ENCODE results near the gene MAST4.
A peak's percentile ranks its signal among the peaks of the same experiment; 100 is the strongest.

Gene MAST4

DNA sequence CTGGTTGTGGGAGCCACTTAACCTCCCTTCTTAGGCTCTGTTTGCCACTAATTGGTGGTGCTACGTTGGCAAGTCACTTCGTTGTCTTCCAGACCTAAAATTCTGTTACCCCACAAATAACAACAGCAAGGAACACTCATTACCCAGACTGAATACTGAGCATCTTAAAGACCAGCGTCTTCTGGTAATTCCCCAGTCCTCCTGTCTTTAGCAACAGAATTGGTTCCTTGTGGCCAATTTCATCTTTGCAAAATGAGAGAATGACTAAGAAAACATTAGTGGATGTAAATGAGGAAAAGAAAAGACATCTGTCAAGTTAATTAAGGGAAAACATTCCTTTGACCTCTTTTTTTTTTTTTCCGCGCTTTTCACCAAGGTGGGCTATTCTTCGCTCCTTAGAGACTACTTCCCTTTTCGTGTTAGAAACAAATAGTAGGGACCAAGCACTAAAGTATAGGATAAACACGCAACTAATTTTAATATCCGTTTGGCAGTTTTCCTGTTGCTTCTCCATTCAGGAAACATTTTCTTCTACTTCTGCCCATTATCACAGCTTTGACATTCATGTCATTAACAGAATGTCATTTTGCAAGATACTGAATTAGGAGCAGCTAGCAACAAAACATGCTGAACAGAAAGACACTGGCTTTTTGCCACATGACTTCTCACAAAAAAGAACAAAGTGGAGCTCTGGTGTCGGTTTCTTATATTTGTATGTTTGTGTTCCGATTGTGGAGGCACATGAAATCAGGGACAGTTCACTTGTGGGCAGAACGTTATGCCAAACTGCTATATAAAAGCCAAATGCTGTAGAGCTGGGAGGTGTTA lies 446.2 kb downstream of the MAST4 start:
- DNase-seq (ENCODE audit: low read depth in 2 of 2): no peak

DNA sequence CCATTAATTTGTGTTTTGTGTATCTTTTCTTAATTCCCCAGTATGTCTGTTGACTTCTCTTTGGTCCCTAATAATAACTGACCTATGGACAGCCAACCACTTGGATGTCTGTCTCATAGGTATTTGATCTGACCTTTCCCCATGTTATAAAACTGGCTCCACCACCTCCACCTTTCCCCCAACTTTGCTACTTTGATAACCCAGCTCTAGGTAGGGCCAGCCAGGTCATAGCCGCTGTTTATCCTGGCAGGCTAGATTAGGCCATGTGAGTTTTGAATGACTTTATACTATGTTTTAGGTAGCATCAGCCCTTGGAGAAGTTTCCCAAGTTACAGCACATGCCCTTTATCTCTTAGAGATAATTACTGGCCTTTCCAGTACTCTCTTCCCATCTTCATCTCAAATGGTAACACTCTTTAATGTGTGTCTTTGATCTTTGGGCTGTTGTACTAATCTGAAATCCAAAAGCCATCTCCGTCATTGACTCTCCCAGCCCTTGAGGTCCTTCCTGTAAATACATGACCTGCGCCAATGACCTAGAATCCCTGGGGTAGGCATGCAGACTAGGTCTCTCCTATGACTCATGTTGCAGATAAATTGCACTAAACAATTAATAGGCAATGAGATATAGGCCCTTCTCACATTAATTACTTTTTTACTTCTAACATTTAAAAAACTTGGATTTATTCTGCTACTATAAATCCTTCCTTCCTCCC lies 447.8 kb downstream of the MAST4 start:
- DNase-seq (ENCODE audit: low read depth in 2 of 2): no peak

DNA sequence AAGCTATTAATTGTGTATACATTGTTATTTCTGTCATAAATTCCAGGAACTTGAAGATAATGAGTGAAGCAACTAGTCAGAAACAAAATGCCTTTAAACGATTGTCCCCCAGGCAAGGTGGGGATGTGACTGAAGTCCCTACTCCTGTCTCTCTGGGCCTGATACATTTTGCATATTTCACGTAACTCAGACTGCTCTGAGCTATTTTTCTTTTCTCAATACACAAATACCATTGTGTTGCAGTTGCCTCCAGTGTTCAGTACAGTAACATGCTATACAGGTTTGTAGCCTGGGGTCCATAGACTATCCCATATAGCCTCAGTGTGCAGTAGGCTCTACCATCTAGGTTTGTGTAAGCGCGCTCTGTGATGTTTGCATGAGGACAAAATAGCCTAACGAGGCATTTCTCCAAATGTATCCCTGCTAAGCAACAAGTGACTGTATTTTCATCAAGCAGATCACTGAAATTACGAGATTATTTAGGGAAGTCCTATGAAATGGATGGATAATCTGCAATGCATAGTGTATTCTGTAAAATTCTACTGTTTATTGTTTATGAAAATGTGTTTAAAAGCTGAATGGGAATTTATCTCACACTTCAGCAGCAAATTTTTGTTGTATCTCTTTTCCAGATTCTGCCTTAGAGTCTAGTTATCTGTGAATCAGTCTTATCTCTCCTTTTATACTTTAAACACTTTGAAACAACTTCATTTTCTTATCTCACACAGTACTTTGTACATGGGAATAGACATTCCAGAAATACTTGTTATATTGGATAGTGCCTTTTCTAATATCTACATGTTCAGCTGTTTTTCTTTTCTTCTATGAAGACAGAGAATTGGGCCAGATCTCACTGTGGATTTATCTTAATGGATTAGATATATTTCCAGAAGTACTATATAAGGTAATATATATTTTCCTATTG lies 449.9 kb downstream of the MAST4 start:
- no peak for DNase-seq (ENCODE audit: low read depth in 2 of 2)

DNA sequence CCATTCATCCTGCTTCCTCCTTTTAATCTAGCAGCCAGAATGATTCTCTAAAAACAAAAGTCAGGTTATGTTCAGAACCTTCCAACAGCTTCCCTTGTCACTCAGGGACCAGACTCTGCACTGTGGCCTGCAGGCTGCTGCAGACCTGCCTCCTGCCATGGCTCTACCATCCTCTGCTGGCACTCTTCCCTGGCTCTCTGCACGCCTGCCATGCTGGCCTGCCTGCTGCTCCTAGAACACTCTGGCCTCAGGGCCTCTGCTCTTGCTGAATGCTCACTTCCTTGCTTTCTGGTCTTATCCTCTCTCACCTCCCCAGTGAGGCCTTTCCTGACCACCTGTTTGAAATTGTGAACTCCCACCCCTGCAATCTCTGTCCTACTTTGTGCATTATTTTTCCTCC lies 451.0 kb downstream of the MAST4 start:
- DNase-seq (ENCODE audit: low read depth in 2 of 2): no peak

DNA sequence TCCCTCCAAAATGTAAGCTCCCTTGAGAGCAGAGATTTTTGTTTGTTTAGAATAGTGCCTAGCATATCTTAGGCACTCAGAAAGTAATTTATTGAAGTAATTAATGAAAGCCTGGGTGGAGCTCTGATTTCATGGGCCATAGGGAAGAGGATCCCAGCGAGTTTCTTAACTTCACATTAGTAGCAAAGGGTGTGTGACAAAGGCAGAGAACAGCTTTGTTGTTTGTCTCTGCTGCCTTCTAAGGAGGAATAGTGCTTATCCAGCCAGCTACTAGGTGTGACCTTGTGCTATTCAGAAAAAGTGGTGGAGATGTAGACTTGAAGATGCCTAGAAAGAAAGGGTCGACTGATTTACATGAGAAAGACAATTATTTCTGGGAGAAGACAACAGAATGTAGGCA lies 451.4 kb downstream of the MAST4 start:
- DNase-seq (ENCODE audit: low read depth in 2 of 2): no peak

DNA sequence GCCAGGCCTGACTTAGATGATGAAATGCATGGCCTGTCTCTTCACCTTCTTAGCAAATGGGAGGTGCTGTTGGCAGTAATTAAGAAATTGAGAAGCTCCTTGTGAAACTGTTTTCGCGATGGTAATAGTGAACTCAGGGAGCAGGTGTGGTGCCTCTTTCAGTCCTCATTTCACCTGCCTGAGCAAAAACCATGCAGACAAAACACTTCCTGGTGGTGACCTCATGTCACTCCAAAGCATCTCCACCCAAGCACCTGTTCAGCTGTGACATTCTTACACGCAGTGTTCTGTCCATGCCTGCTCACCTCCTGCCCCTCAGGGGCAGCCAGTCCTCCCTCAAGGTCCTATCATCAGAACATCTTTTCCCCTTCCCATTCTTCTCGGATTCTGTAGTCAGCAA lies 453.9 kb downstream of the MAST4 start:
- DNase-seq (ENCODE audit: low read depth in 2 of 2): no peak

DNA sequence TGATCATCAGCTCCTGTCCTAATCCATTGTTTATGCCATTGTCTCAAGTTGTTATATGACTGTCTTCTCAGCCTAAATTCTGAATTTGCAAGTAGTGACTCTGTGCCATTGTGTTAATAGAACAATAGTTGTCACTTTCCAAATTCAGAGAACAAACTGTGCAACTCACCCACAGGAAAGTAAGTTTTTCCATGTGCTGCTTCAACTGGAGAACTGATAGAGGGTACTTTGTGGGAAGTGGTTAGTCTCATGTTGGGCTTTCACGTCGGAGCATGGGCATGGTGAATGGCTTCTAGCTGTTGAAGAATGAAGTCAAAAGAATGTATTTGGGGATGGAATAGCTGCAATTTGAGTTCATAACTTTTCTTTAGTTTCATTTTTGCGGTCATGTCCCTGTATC lies 454.4 kb downstream of the MAST4 start:
- no peak for DNase-seq (ENCODE audit: low read depth in 2 of 2)

DNA sequence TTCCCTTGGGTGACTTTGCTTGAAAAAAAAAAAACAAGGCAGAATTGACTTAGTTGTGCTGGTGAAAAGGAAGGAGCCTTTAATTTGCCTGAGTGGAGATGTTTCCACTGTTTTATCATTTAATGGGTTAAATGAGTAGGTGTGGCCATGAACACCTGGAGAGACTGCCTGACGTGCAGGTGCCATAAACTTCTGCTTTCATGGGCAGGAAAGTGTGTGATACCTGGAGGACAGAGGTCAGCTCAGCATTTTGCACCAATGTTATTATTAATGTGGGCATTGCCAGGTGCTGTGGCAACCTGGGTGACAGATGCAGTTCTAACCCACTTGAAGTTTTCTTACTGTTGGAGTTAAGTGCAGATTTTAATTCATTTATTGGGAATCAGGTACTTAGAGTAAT lies 455.0 kb downstream of the MAST4 start:
- no peak for DNase-seq (ENCODE audit: low read depth in 2 of 2)

DNA sequence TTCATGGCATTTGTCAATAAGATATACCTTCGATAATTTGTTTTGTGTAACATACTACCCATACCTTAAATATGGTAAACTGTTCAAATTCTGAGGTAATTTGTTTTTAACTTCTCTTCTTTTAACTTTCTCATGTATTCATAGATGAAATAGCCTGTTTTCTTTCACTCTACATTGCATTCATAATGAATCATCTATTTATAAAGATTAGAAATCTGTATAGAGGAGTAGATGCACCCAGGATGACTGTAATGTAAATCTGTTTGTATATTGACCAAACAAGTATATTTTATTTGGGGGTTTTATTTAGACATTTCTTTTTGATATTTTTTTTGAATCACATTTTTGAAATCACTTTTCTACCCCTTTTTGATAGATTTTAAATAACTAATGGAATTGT lies 455.8 kb downstream of the MAST4 start:
- no peak for DNase-seq (ENCODE audit: low read depth in 2 of 2)

DNA sequence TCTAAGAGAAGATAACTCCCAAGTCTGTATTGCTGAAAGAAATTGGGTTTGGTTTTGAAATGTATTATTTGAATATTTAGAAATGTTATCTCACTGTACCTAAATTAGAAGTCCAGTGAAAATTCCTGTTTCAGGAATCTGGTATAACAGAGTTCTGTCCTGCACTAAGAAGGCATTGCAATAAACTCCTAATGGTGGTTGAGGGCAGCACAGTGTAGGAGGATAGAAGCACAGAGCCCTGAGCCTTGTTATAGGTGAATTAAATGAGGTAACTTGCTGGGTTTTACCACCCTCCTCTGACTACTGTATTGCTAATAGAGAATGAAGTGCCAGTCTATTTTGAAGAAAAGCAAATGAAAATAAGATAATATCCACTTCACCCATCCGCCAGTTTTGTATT lies 457.0 kb downstream of the MAST4 start:
- no peak for DNase-seq (ENCODE audit: low read depth in 2 of 2)

DNA sequence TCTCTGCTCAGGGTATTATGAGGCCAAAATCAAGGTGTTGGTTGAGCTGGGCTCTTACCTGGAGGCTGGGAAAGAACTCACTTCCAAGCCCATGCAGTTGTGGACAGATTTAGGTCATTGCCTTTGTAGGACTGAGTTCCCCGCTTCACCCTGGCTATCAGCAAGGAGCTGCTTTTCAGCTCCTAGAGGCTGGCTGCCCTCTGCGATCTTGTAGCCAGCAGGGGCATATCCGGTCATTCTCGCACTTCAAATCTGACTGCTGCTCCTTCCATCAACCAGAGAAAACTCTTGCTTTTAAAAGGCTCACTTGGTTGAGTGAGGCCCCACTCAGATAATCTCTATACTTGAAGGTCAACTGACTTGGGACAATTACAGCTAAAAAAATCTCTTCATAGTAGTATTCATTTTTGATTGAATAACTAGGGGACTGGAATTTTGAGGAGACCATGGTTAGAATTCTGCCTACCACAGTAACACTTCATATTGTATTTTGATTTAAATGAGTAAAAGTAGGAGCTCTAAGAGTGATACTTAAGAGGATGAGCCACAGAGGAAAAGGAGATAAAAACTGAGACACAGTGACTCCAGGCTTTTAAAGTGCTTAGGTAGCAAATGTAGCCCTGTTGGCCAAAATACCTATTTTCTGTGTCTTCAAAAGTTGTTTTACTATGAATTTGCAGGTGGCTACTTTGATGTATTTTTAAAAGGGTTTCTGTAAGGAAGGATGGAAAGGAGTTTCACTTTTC lies 463.0 kb downstream of the MAST4 start:
- DNase-seq (ENCODE audit: low read depth in 2 of 2): no peak

DNA sequence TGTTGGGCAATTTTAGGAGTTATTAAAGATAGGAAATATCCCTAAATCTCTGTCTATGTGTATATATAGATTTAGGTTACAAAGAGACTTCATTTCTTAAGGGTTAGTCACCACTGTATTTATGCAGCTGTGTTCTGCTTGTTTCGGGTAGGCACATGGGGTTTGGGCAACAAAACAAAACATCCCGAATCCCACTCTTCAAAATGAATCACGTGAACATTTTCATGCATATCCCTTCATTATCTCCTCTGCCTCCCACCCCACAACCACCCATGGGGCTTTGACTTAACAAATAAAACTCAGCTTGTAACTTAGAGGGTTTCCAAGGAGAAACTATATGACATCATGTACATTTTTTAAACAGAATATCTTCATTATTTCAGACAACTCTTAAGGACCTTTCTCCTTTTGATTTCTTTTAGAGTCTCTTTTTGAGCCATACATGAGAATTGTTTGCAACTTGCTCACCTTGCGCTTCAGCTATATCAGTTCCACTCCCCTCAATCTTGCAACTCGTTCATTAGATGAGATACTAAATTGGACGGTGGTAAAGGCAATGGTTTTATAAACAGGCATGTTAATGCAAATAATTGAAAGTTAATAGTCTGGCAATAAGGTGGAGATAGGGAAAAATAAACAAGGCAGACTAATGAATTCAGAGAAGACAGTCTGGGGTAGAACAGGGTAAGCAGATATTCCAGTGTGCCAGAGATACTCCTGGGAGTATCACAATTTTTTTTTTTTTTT lies 463.7 kb downstream of the MAST4 start:
- no peak for DNase-seq (ENCODE audit: low read depth in 2 of 2)

DNA sequence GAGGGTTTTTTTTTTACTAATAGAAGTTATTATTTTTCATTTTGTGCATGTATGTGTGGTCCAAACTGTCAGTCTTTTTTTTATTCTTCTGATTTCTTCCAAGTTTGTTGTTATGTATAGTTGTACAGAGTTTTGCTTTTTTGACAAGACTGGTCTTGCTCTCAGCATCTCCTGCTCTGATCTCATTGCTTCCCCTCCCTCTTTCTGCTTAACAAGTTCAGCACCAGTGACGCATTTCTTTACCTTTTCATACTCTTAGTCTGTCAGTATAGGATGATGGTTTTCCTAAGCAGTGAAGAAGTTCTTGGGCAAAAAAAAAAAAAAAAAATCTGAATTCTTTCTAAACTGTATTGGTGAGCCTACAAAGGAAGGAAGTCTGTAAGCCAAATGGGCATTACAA lies 465.3 kb downstream of the MAST4 start:
- no peak for DNase-seq (ENCODE audit: low read depth in 2 of 2)

DNA sequence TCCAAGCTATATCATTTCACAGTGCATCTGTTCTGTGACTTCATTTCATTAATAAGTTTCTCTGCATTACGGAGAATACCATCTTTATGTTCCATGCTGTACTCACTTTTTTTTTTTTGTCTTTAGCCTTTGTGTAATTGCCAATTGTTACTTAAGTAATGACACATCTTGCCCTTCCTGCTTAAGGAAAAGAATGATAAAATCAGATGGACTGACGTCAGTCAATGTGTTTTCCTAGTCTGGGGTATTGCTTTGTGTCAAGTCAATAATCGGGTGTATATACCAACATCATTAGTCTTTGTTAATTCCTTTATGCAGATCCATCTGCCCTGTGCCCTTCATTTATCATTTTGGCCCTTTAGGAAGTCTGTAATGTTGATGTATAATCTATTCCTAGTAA lies 466.9 kb downstream of the MAST4 start:
- no peak for DNase-seq (ENCODE audit: low read depth in 2 of 2)

DNA sequence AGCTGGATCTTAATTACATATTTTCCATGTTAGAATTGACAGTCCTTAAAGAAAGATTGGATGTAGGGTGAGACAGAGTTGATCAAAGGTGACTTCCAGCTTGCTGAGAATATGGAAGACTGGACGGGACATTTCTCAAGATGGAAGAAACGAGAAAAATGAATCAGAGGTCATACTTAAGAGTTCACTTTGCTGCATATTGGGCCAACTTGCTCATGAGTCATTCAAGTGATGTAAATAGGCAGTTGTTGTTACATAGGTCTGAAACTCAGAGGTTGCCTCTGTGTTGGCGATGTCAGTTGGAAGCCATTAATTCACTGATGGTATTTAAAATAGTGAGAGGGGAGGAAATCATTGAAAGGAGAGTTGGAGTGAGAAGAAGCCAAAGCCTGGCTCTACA lies 467.6 kb downstream of the MAST4 start:
- no peak for DNase-seq (ENCODE audit: low read depth in 2 of 2)

DNA sequence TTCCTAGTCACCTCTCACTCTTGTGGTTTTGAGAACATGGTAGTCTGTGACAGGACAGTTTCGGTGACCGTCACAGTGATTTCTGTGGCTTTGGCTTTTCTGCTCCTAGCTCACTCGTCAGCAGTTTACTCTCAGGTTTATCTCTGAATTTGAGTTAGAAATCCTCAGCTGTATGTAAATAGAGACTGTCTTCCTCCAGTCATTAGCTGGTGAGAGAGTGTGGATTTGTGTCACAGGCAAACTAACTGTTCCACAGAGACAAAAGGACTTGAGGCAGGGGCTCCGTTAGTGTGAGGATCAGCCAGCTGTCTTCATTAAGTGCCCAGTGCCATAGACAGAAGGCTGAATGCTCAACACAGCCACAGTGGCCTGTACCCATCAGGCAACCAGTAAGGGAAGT lies 469.0 kb downstream of the MAST4 start:
- DNase-seq (ENCODE audit: low read depth in 2 of 2): peak in 1 of 2 donors; percentile 24

DNA sequence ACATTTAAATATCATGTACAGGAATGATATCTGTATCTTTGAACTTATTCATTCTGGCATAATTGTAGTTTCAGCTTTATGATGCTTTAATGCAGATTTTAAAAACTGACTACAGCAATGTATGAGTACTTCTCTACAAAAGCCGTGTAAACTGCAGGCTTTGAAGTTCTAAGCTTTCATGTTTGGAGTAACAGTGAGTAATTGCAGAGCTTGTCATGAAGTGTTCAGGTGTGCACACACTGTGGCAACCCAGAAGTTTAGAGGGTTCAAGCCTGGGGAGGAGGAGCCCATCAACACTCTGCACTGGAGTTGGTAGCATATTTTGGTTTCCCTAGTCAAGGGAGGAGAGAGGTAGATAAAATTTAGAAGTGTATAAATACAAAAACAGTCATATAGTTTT lies 469.5 kb downstream of the MAST4 start:
- no peak for DNase-seq (ENCODE audit: low read depth in 2 of 2)

DNA sequence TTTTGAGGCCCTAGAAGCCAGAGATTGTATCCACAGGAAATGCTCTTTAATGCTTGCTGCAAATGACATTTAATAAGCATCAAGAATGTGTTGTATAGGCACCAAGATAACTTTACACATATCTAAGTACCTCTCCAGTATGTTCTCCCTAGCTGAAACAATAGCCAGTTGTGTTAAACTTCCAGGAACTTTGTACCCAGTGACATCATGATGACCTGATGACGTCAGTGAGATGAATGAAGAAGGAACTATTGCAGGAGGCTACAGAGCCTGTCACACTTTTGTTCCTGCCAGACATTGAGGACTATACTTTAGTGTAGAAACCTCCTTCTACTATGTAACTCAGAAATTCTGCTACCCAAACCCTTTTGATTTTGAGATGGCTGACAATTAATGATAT lies 470.6 kb downstream of the MAST4 start:
- DNase-seq (ENCODE audit: low read depth in 2 of 2): no peak

DNA sequence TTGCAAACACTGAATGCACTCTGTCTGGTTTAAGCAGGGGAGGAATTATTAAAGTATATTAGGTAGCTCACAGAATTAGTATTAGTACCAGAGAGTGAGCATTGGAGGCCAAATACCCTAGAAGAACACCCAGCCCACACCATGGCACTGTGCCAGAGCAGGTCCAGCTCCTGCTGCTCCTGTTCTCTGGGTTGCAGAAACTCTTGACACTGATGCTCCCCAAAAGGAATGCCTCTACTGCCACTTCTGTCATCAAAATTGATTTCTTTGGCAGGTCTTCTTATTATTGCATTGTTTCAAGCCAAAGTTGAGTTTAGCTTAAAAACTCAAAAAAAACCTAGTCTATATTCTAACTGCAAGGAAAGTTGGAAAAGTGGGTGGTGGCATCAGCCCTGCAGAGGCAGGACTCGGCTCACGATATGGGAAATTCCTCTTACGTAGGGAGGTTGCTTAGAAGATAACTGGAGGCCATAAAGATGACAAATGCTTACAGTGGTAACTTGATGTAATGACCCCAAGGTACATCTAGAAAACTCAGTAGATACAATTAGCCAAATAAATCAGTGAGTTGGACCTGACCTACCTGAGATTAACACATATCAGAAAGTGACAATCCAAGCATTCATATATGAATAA lies 477.0 kb downstream of the MAST4 start:
- no peak for DNase-seq (ENCODE audit: low read depth in 2 of 2)

DNA sequence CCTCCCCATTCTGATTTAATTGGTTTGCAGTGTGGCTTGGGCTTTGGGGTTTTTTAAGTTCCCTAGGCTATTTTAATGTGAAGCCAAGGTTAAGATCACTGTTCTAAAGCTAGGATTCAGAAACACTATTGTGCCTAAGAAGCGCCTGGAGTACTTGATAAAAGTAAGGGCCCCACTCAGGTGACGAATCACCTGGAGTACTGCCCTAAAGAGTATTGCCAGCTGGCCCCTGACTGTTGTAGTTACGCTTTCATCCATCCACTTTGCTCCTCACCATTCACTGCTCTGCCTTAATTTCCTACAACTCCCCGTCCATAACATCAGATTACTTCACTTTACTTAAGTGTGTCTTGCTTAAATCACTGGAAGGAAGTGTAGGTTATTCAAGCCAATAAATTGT lies 481.1 kb downstream of the MAST4 start:
- no peak for DNase-seq (ENCODE audit: low read depth in 2 of 2)
